GM23338 (cell line): ENCODE measurements around the gene HLA-G. TPM values are rescaled to one million over a fixed set of nuclear protein-coding genes. Genes with fewer than 3 reads are reported as not detected.

ENCODE experiments used
- ATAC-seq: fragments of 200-7000 bp; cut with Tn5 transposase; 3 replicates; pipeline ENCODE4 v1.9.1; 2020
- DNase-seq: peaks from one replicate; pipeline ENCODE4 v3.0.0-alpha.2; 2015; ENCODE audit warnings: low spot score
- H2AFZ ChIP-seq: fragments of 200-600 bp; sonication (generic); 2 replicates; pipeline ENCODE4 v1.8.0; 2016; ENCODE audit warnings: antibody characterized with exemption, mild to moderate bottlenecking, moderate library complexity
- H3F3A ChIP-seq: fragments of 200-600 bp; sonication (generic); replicated peaks from 2 replicates; pipeline ENCODE4 v1.8.0; 2017; ENCODE audit warnings: antibody characterized with exemption, mixed run types, low read depth
- H3K27ac ChIP-seq: fragments of 200-600 bp; sonication (generic); 2 replicates; pipeline ENCODE4 v1.6.1; 2016; ENCODE audit warnings: low read depth
- H3K27me3 ChIP-seq: fragments of 200-600 bp; sonication (generic); 2 replicates; pipeline ENCODE4 v1.8.0; 2016; ENCODE audit warnings: mild to moderate bottlenecking, mixed run types, moderate library complexity; ENCODE audit not compliant: insufficient read depth
- H3K36me3 ChIP-seq: fragments of 200-600 bp; sonication (generic); 2 replicates; pipeline ENCODE4 v1.8.0; 2016; ENCODE audit warnings: mild to moderate bottlenecking; ENCODE audit not compliant: insufficient read depth
- H3K4me1 ChIP-seq: fragments of 200-600 bp; sonication (generic); 2 replicates; pipeline ENCODE4 v1.8.0; 2016; ENCODE audit warnings: mild to moderate bottlenecking, moderate library complexity; ENCODE audit not compliant: insufficient read depth
- H3K4me2 ChIP-seq: fragments of 200-600 bp; sonication (generic); 2 replicates; pipeline ENCODE4 v1.7.1; 2017; ENCODE audit warnings: mixed run types
- H3K4me3 ChIP-seq: fragments of 200-600 bp; sonication (generic); 2 replicates; pipeline ENCODE4 v1.6.1; 2016; ENCODE audit warnings: mixed run types
- H3K79me2 ChIP-seq: fragments of 200-600 bp; sonication (generic); replicated peaks from 2 replicates; pipeline ENCODE4 v1.8.0; 2017; ENCODE audit warnings: mild to moderate bottlenecking; ENCODE audit not compliant: insufficient read depth
- H3K9me2 ChIP-seq: fragments of 200-600 bp; sonication (generic); 2 replicates; pipeline ENCODE4 v1.8.0; 2017; ENCODE audit not compliant: insufficient read depth
- H4K20me1 ChIP-seq: fragments of 200-600 bp; sonication (generic); replicated peaks from 2 replicates; pipeline ENCODE4 v1.8.0; 2017; ENCODE audit warnings: mild to moderate bottlenecking; ENCODE audit not compliant: insufficient read depth
- H3K27ac Mint-ChIP-seq: 2 replicates; pipeline ENCODE4 v1.8.0; 2020; ENCODE audit warnings: inconsistent platforms, mild to moderate bottlenecking, moderate library complexity, mixed read lengths
- H3K27me3 Mint-ChIP-seq: 3 replicates; pipeline ENCODE4 v1.8.0; 2022; ENCODE audit warnings: low read depth, mild to moderate bottlenecking, moderate library complexity, mixed read lengths, inconsistent platforms; ENCODE audit not compliant: insufficient read depth, poor library complexity
- H3K36me3 Mint-ChIP-seq: 3 replicates; pipeline ENCODE4 v1.8.0; 2021; ENCODE audit warnings: low read depth, mild to moderate bottlenecking, inconsistent platforms, moderate library complexity, mixed read lengths
- H3K4me1 Mint-ChIP-seq: 3 replicates; pipeline ENCODE4 v1.8.0; 2020; ENCODE audit warnings: mild to moderate bottlenecking, inconsistent platforms, mixed read lengths
- H3K4me3 Mint-ChIP-seq: 3 replicates; pipeline ENCODE4 v1.8.0; 2021; ENCODE audit warnings: moderate library complexity, mild to moderate bottlenecking, inconsistent platforms, mixed read lengths
- H3K9me3 Mint-ChIP-seq: 3 replicates; pipeline ENCODE4 v1.8.0; 2020; ENCODE audit warnings: moderate library complexity, mild to moderate bottlenecking, inconsistent platforms, mixed read lengths
- CREB1 ChIP-seq: fragments of 250-450 bp; sonication (Bioruptor Pico); IDR thresholded peaks from 2 replicates; pipeline ENCODE4 v1.5.0; 2020; ENCODE audit warnings: low read depth, mild to moderate bottlenecking, moderate library complexity
- ETS1 ChIP-seq: IDR thresholded peaks from 2 replicates; pipeline ENCODE4 v1.6.1; 2016; ENCODE audit warnings: antibody characterized with exemption
- EZH2 ChIP-seq: fragments of 200-600 bp; sonication (generic); IDR thresholded peaks from one replicate; pipeline ENCODE4 v1.8.0; 2017; ENCODE audit warnings: antibody characterized with exemption, mild to moderate bottlenecking, low read depth; ENCODE audit not compliant: unreplicated experiment
- EZH2phosphoT487 ChIP-seq: fragments of 200-600 bp; sonication (generic); IDR thresholded peaks from one replicate; pipeline ENCODE4 v1.8.1; 2018; ENCODE audit warnings: antibody characterized with exemption; ENCODE audit not compliant: unreplicated experiment
- JUNB ChIP-seq: IDR thresholded peaks from one replicate; pipeline ENCODE4 v1.6.1; 2016; ENCODE audit warnings: antibody characterized with exemption; ENCODE audit not compliant: unreplicated experiment
- STAT1 ChIP-seq: IDR thresholded peaks from one replicate; pipeline ENCODE4 v1.6.1; 2016; ENCODE audit warnings: antibody characterized with exemption; ENCODE audit not compliant: unreplicated experiment
- ZNF114 ChIP-seq: fragments of 250-450 bp; sonication (Bioruptor Pico); IDR thresholded peaks from 2 replicates; pipeline ENCODE4 v1.5.0; 2020; ENCODE audit warnings: mild to moderate bottlenecking, moderate library complexity
- ZNF331 ChIP-seq: fragments of 250-450 bp; sonication (Bioruptor Pico); IDR thresholded peaks from 2 replicates; pipeline ENCODE4 v1.5.0; 2020; ENCODE audit warnings: low read depth, mild to moderate bottlenecking, moderate library complexity
- polyA plus RNA-seq: library from polyadenylated mRNA; unstranded; fragments of >200 nt; fragmentation: Nextera tagmentation; extraction: Ambion mirVana; gene quantifications from 2 replicates; pipeline ENCODE4 v1.2.1, GENCODE V29; 2016
- total RNA-seq: library from RNA; depleted of rRNA; stranded (reverse); fragments of >200 nt; shearing (Covaris generic); gene quantifications from 2 replicates; pipeline ENCODE4 v1.2.3, GENCODE V29; 2014
- TF ChIP-seq, protein P1 (sequence below), 2 experiments: fragments of 200-600 bp in 1 of 2; sonication (generic) in 1 of 2; conservative IDR thresholded peaks; 2 replicates each; pipeline versions ENCODE4 v1.5.1 to v1.6.1; 2016 to 2017; ENCODE audit warnings: antibody characterized with exemption in 2 of 2, low read depth in 2 of 2, mild to moderate bottlenecking in 2 of 2, moderate library complexity in 1 of 2
- TF ChIP-seq, protein P2 (sequence below): fragments of 250-450 bp; sonication (Bioruptor Pico); IDR thresholded peaks from 2 replicates; pipeline ENCODE4 v1.5.0; 2020; ENCODE audit warnings: mild to moderate bottlenecking, moderate library complexity

Gene HLA-G
- total and polyA plus RNA-seq, 2 experiments from 2014 or later = 2.5 to 2.8 TPM

GRCh38 chr6:29790626-29791025, 37.0 kb upstream of the HLA-G start:
- Histone ChIP-seq H3K9me2 (no peaks in the 10 kb centered on the region), H3K36me3 (no peaks in the 10 kb centered on the region), H3F3A (no peaks in the 10 kb centered on the region), H3K27ac (no peak overlapping the region), H4K20me1 (no peaks in the 10 kb centered on the region), H3K4me2 (no peak overlapping the region), H3K79me2 (no peaks in the 10 kb centered on the region), H3K27me3 (peaks cover 48% of the 10 kb centered on the region), H3K4me3 (no peak overlapping the region), H2AFZ (no peak overlapping the region), H3K4me1 (peaks cover 4% of the 10 kb centered on the region)
- peaks cover 15% of the 10 kb centered on the region for H3K9me3 Mint-ChIP-seq
- DNase-seq = no peak
- H3K27me3 Mint-ChIP-seq = peaks cover 30% of the 10 kb centered on the region
- peaks cover 15% of the 10 kb centered on the region for H3K4me1 Mint-ChIP-seq
- H3K4me3 Mint-ChIP-seq = peak overlapping the region; percentile 24; the same call in 1 of the 3 replicates
- H3K36me3 Mint-ChIP-seq = peaks cover 10% of the 10 kb centered on the region
- H3K27ac Mint-ChIP-seq = no peak overlapping the region
- TF ChIP-seq JUNB (no peak), ETS1 (no peak), CREB1 (CRISPR knock-in tag) (no peak), STAT1 (no peak)
- TF ChIP-seq, protein P1, sequence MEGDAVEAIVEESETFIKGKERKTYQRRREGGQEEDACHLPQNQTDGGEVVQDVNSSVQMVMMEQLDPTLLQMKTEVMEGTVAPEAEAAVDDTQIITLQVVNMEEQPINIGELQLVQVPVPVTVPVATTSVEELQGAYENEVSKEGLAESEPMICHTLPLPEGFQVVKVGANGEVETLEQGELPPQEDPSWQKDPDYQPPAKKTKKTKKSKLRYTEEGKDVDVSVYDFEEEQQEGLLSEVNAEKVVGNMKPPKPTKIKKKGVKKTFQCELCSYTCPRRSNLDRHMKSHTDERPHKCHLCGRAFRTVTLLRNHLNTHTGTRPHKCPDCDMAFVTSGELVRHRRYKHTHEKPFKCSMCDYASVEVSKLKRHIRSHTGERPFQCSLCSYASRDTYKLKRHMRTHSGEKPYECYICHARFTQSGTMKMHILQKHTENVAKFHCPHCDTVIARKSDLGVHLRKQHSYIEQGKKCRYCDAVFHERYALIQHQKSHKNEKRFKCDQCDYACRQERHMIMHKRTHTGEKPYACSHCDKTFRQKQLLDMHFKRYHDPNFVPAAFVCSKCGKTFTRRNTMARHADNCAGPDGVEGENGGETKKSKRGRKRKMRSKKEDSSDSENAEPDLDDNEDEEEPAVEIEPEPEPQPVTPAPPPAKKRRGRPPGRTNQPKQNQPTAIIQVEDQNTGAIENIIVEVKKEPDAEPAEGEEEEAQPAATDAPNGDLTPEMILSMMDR (conservative IDR thresholded peaks at IDR 0.05; ENCODE audit: low read depth in 2 of 2) = no peak
- no peak for ATAC-seq

DNA sequence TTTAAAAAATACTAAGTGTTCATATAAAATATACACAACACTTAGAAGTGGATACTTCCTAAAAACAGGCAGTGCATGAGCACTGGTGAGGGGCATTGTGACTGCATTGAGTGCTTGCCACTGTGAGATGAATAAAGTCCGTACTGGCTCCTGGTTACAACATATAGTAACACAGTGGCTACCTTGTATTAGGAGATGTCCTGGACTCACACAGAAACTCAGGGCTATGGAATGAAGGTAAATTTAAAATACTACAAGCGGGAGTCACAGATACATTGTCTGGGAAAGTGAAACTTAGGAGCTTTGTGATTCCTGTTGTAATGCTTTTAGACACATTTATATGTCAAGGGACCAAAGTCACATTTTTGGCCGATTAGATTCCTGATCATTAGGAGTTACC, 36.5 kb upstream of the HLA-G start:
- Histone ChIP-seq H3K36me3 (no peaks in the 10 kb centered on the region), H3K27ac (no peak overlapping the region), H3K4me1 (peaks cover 4% of the 10 kb centered on the region), H3K4me2 (peak overlapping the region; percentile 89), H3K27me3 (peaks cover 48% of the 10 kb centered on the region), H3K9me2 (no peaks in the 10 kb centered on the region), H3K79me2 (no peaks in the 10 kb centered on the region), H2AFZ (peak overlapping the region; percentile 99; the same call in 1 of the 2 replicates), H3F3A (no peaks in the 10 kb centered on the region), H3K4me3 (peak overlapping the region; percentile 87; the same call in 1 of the 2 replicates), H4K20me1 (no peaks in the 10 kb centered on the region)
- Mint-ChIP-seq H3K4me3 (peak overlapping the region; percentile 82), H3K27me3 (peaks cover 30% of the 10 kb centered on the region), H3K4me1 (peaks cover 15% of the 10 kb centered on the region), H3K27ac (no peak overlapping the region), H3K36me3 (peaks cover 10% of the 10 kb centered on the region), H3K9me3 (peaks cover 15% of the 10 kb centered on the region)
- ATAC-seq (no peak), DNase-seq (no peak)
- TF ChIP-seq ZNF114 (CRISPR knock-in tag) (no peak), EZH2phosphoT487 (no peak), ZNF331 (CRISPR knock-in tag) (no peak), EZH2 (no peak)
- TF ChIP-seq, protein P1 (conservative IDR thresholded peaks at IDR 0.05; ENCODE audit: low read depth in 2 of 2) = no peak
- TF ChIP-seq, protein P2, sequence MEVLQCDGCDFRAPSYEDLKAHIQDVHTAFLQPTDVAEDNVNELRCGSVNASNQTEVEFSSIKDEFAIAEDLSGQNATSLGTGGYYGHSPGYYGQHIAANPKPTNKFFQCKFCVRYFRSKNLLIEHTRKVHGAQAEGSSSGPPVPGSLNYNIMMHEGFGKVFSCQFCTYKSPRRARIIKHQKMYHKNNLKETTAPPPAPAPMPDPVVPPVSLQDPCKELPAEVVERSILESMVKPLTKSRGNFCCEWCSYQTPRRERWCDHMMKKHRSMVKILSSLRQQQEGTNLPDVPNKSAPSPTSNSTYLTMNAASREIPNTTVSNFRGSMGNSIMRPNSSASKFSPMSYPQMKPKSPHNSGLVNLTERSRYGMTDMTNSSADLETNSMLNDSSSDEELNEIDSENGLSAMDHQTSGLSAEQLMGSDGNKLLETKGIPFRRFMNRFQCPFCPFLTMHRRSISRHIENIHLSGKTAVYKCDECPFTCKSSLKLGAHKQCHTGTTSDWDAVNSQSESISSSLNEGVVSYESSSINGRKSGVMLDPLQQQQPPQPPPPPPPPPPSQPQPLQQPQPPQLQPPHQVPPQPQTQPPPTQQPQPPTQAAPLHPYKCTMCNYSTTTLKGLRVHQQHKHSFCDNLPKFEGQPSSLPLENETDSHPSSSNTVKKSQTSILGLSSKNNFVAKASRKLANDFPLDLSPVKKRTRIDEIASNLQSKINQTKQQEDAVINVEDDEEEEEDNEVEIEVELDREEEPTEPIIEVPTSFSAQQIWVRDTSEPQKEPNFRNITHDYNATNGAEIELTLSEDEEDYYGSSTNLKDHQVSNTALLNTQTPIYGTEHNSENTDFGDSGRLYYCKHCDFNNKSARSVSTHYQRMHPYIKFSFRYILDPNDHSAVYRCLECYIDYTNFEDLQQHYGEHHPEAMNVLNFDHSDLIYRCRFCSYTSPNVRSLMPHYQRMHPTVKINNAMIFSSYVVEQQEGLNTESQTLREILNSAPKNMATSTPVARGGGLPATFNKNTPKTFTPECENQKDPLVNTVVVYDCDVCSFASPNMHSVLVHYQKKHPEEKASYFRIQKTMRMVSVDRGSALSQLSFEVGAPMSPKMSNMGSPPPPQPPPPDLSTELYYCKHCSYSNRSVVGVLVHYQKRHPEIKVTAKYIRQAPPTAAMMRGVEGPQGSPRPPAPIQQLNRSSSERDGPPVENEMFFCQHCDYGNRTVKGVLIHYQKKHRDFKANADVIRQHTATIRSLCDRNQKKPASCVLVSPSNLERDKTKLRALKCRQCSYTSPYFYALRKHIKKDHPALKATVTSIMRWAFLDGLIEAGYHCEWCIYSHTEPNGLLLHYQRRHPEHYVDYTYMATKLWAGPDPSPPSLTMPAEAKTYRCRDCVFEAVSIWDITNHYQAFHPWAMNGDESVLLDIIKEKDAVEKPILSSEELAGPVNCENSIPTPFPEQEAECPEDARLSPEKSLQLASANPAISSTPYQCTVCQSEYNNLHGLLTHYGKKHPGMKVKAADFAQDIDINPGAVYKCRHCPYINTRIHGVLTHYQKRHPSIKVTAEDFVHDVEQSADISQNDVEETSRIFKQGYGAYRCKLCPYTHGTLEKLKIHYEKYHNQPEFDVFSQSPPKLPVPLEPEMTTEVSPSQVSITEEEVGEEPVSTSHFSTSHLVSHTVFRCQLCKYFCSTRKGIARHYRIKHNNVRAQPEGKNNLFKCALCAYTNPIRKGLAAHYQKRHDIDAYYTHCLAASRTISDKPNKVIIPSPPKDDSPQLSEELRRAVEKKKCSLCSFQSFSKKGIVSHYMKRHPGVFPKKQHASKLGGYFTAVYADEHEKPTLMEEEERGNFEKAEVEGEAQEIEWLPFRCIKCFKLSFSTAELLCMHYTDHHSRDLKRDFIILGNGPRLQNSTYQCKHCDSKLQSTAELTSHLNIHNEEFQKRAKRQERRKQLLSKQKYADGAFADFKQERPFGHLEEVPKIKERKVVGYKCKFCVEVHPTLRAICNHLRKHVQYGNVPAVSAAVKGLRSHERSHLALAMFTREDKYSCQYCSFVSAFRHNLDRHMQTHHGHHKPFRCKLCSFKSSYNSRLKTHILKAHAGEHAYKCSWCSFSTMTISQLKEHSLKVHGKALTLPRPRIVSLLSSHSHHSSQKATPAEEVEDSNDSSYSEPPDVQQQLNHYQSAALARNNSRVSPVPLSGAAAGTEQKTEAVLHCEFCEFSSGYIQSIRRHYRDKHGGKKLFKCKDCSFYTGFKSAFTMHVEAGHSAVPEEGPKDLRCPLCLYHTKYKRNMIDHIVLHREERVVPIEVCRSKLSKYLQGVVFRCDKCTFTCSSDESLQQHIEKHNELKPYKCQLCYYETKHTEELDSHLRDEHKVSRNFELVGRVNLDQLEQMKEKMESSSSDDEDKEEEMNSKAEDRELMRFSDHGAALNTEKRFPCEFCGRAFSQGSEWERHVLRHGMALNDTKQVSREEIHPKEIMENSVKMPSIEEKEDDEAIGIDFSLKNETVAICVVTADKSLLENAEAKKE (CRISPR knock-in tag) = no peak
